ENCODE measurements around the gene STARD4. TPM values are rescaled to one million over a fixed set of nuclear protein-coding genes. Genes with fewer than 3 reads are reported as not detected.

Gene STARD4
- total RNA-seq, 1 donor from 2014 or later: 62.5 TPM

DNA sequence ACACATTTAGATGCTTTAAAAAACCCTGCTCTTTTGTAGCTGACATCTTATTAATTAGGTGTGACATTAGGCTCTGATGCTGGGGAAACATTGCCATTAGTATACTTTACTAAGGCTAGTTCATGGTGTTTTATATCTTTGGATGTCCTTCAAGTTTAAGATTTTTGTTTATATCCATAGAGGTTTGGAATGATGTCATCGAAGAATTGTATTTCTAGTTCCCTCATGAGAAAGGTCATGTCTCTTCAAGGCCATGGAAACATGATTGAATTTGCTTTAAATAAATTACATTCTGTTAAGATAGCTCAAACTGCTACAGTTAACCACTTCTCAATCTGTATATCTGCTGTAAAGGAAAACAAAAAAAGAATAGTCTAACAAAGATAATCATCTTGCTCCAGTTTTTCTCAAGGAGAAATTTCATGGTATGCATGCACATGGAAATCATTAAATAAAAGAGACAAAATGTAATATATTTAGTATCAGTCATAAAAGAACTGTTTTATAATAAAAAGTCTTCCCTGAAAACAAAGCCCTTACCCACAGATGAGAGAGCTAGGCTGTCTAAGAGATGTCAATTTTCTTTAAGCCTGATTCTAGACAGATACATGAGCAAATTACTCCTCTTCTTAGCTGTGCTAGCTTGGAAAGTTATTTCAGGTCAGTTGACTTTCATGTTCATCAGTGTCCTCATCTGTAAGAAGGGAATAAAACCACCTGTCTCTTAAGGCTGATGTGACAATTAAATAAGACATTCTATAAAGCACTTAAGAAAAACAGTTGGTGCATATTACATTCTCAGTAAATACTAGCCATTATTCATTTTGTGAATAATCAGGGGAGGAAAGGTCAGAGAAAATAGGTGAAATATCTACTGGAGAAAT lies 25.0 kb upstream of the STARD4 start:
- Mint-ChIP-seq H3K4me1 (peaks cover 6% of the 10 kb centered on the region), H3K27ac (ENCODE audit: unreplicated experiment) (no peak overlapping the region), H3K27me3 (ENCODE audit: low read depth) (no peaks in the 10 kb centered on the region), H3K36me3 (ENCODE audit: low read depth) (no peaks in the 10 kb centered on the region), H3K9me3 (peaks cover 5% of the 10 kb centered on the region), H3K4me3 (no peak overlapping the region)
- TF ChIP-seq, protein P1, sequence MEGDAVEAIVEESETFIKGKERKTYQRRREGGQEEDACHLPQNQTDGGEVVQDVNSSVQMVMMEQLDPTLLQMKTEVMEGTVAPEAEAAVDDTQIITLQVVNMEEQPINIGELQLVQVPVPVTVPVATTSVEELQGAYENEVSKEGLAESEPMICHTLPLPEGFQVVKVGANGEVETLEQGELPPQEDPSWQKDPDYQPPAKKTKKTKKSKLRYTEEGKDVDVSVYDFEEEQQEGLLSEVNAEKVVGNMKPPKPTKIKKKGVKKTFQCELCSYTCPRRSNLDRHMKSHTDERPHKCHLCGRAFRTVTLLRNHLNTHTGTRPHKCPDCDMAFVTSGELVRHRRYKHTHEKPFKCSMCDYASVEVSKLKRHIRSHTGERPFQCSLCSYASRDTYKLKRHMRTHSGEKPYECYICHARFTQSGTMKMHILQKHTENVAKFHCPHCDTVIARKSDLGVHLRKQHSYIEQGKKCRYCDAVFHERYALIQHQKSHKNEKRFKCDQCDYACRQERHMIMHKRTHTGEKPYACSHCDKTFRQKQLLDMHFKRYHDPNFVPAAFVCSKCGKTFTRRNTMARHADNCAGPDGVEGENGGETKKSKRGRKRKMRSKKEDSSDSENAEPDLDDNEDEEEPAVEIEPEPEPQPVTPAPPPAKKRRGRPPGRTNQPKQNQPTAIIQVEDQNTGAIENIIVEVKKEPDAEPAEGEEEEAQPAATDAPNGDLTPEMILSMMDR (conservative IDR thresholded peaks at IDR 0.05): no peak
- no peak for DNase-seq (ENCODE audit: low read depth, low spot score)

DNA sequence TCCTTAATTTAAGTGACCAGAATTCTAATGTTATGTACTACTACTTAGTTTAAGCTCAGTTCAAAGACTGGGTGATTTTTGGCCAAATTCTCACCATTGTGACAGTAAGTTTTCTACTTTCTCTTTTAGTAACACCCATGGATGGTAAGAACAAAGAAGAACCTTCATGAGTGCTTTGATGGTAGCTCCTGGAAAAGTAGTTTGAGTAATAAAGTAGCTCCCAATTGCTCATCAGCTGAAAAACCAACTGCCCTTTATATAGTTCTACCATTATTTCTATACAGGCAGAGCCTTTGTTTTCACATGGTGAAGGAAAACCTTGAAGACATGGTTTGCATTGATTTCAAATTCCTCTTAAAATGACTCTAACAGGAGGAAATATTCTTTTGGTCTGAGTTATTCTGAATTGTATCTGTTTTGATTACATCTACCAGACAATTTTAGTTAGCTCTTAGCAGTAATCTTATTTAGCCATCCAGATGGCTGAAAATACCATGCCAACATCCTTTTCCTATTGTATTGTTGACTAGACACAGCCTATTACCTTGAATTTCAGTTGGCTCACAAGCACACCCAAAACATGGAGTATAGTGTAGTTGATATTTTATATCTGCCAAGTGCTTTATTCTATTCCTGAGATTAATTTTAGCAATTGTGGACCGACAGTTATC lies 23.7 kb upstream of the STARD4 start:
- no peak overlapping the region for H3K27ac Mint-ChIP-seq (ENCODE audit: unreplicated experiment)
- H3K36me3 Mint-ChIP-seq (ENCODE audit: low read depth): no peaks in the 10 kb centered on the region
- H3K9me3 Mint-ChIP-seq: peaks cover 5% of the 10 kb centered on the region
- TF ChIP-seq, protein P1 (conservative IDR thresholded peaks at IDR 0.05): no peak
- H3K27me3 Mint-ChIP-seq (ENCODE audit: low read depth): no peaks in the 10 kb centered on the region
- no peak for DNase-seq (ENCODE audit: low read depth, low spot score)
- H3K4me1 Mint-ChIP-seq: peaks cover 7% of the 10 kb centered on the region
- H3K4me3 Mint-ChIP-seq: no peak overlapping the region

DNA sequence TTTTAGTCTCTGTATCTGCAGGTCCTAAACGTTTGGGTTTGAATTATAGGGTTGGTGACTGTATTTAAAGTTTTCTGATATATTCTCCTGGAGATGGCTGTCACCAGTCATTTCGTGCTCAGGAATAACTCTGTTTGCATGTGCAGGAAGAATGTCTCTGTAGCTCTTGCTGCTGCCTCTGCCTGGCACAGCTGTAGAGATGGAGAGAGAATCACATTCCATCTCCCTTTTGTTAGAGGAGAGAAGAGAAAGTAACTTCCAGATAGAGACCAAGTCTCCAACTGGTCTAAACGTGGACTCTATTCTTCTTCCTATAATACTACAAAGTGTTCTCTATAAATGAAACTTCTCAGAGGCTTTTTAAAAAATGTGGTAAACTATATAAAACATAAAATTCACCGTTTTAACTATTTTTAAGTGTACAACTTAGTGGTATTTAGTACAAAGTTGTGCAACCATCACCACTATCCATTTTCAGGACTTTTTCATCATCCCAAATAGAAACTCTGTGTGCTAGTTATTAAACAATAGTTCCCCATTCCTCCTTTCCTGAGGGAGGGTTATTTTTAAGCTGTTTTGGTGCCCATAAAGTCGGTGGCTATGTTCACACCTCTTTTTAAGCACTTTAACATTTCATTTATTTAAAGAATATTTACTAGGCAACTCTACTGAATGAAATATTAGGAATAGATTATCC lies 20.7 kb upstream of the STARD4 start:
- Mint-ChIP-seq H3K27ac (ENCODE audit: unreplicated experiment) (no peak overlapping the region), H3K9me3 (peaks cover 8% of the 10 kb centered on the region), H3K27me3 (ENCODE audit: low read depth) (no peaks in the 10 kb centered on the region), H3K36me3 (ENCODE audit: low read depth) (no peaks in the 10 kb centered on the region), H3K4me1 (peaks cover 13% of the 10 kb centered on the region), H3K4me3 (no peak overlapping the region)
- TF ChIP-seq, protein P1 (conservative IDR thresholded peaks at IDR 0.05): no peak
- DNase-seq (ENCODE audit: low read depth, low spot score): no peak

DNA sequence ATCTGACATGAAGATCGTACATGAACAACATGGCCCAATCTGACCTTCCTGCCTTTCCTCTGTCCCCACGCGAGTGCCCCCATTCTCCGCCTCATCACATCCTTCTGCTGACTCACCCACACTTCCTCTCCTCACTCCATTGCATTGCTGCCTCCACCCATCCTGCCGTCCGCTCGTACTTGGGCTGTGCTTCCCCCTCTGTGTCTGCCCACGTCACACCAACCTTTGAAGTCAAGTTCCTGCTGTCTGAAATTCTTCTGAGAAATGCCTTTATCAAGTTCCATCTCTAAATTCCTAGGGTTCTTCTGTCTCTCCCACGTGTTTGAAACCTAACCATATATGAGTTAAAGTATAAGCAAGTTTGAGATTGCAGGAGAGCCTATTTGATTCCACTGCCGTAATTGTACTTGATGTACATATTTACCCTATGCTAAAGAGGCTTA lies 18.0 kb upstream of the STARD4 start:
- H3K4me3 Mint-ChIP-seq: no peak overlapping the region
- no peak overlapping the region for H3K27ac Mint-ChIP-seq (ENCODE audit: unreplicated experiment)
- H3K36me3 Mint-ChIP-seq (ENCODE audit: low read depth): no peaks in the 10 kb centered on the region
- H3K9me3 Mint-ChIP-seq: peaks cover 8% of the 10 kb centered on the region
- H3K4me1 Mint-ChIP-seq: peaks cover 13% of the 10 kb centered on the region
- H3K27me3 Mint-ChIP-seq (ENCODE audit: low read depth): no peaks in the 10 kb centered on the region
- no peak for DNase-seq (ENCODE audit: low read depth, low spot score)
- TF ChIP-seq, protein P1 (conservative IDR thresholded peaks at IDR 0.05): no peak

DNA sequence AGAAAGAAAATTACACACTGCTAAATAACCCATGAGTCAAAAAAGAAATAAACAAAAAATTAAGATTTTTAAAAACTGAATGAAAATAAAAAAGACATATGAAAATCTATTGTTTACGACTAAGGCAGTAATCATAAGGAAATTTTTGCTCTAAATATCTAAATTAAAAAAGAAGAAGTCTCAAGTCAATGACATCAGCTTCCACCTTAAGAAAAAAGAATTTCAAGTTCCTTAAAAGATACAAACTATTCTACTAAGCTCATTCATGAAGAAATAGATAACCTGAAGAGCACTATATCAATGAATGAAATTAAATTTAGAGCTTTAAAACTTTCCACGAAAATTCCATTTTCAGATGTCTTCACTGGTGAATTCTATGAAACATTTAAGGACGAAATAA lies 15.7 kb upstream of the STARD4 start:
- no peaks in the 10 kb centered on the region for H3K27me3 Mint-ChIP-seq (ENCODE audit: low read depth)
- H3K36me3 Mint-ChIP-seq (ENCODE audit: low read depth): no peaks in the 10 kb centered on the region
- DNase-seq (ENCODE audit: low read depth, low spot score): no peak
- no peak overlapping the region for H3K27ac Mint-ChIP-seq (ENCODE audit: unreplicated experiment)
- peaks cover 3% of the 10 kb centered on the region for H3K9me3 Mint-ChIP-seq
- H3K4me1 Mint-ChIP-seq: peaks cover 13% of the 10 kb centered on the region
- TF ChIP-seq, protein P1 (conservative IDR thresholded peaks at IDR 0.05): no peak
- H3K4me3 Mint-ChIP-seq: no peak overlapping the region

Measured in neural crest cell (in vitro differentiated cells).